HUES64 (cell line): ENCODE data around the gene KIAA0232.
A peak's percentile ranks its signal among the peaks of the same experiment; 100 is the strongest.

ENCODE experiments used
- H3K27ac ChIP-seq: 2 replicates; pipeline ENCODE4 v1.7.0; 2013; ENCODE audit warnings: low read depth, low read length, inconsistent platforms
- H3K27me3 ChIP-seq: 2 replicates; pipeline ENCODE4 v1.6.1; 2013; ENCODE audit warnings: mild to moderate bottlenecking, low read length; ENCODE audit not compliant: insufficient read depth
- H3K36me3 ChIP-seq: 2 replicates; pipeline ENCODE4 v1.6.1; 2013; ENCODE audit warnings: mild to moderate bottlenecking, low read length; ENCODE audit not compliant: insufficient read depth
- H3K4me1 ChIP-seq: 2 replicates; pipeline ENCODE4 v1.6.1; 2013; ENCODE audit warnings: mild to moderate bottlenecking, low read length, moderate library complexity; ENCODE audit not compliant: insufficient read depth
- H3K4me3 ChIP-seq: 2 replicates; pipeline ENCODE4 v1.5.1; 2013; ENCODE audit warnings: mild to moderate bottlenecking, low read length, moderate library complexity
- H3K9ac ChIP-seq: 2 replicates; pipeline ENCODE4 v1.6.1; 2013; ENCODE audit warnings: mild to moderate bottlenecking, low read depth, low read length
- H3K9me3 ChIP-seq: 2 replicates; pipeline ENCODE4 v1.6.1; 2013; ENCODE audit warnings: low read depth, low read length; ENCODE audit not compliant: insufficient read depth
- WGBS: fragments of 150-250, 120-280 bp; methylation state at CpG from one replicate; pipeline ENCODE4 v1.1.7; 2013; ENCODE audit warnings: missing lambda C conversion rate; 5-methylcytosine and 5-hydroxymethylcytosine counted together

Gene KIAA0232

DNA sequence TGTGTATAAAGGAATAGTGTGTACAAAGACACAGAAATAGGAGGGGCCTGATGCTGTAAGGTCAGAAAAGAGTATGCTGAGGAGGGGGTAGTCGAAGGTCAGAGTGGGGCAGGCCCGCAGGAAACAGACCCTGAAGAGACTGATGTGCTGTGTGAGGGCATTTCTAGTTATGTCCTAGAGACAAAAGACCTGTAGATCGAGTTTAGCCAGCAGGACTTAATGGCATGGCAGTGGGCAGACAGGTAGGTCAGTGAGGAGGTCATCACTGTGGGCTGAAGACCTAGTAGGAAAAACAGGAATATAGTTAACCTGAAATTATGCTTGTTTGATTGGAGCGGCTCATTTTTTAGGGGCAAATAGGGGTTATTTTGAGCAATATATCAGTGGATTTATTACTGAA, 57.1 kb downstream of the KIAA0232 start:
- no peak overlapping the region for H3K9ac ChIP-seq
- peaks cover 5% of the 10 kb centered on the region; the same call in 1 of the 2 replicates for H3K9me3 ChIP-seq
- peaks cover 30% of the 10 kb centered on the region for H3K36me3 ChIP-seq
- H3K27ac ChIP-seq = no peak overlapping the region
- no peak overlapping the region for H3K4me3 ChIP-seq
- no peaks in the 10 kb centered on the region for H3K27me3 ChIP-seq
- peaks cover 14% of the 10 kb centered on the region for H3K4me1 ChIP-seq
- WGBS = 88% methylated on average over 4 of the region's 4 CpGs

- H3K27ac ChIP-seq = no peak overlapping the region
- no peak overlapping the region for H3K9ac ChIP-seq
- WGBS = 82% methylated on average over 5 of the region's 8 CpGs
Measured at GRCh38 chr4:6840062-6840976, 57.8 kb downstream of the KIAA0232 start.

DNA sequence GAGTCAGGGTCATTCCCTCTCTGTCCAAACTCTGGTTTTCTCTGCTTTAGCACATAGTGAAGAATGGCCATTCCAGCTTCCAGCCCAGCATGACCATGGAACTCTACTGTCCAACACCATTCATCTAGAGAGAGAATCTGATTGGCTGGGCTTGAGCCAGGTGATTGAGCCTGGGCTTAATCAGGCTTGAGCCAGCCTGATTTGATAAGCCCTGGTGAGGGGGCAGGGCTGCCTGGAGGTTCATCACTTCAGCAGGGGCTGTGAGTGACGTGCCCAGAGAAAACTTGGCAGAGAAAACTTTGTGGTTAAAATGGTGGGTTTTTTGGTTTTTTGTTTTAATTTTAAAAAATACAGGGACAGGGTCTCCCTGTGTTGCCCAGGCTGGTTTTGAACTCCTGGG, 62.5 kb downstream of the KIAA0232 start:
- no peak overlapping the region for H3K4me3 ChIP-seq
- no peak overlapping the region for H3K9ac ChIP-seq
- no peak overlapping the region for H3K27ac ChIP-seq
- no peaks in the 10 kb centered on the region for H3K27me3 ChIP-seq
- WGBS = 78% methylated on average over 1 of the region's 1 CpG
- H3K9me3 ChIP-seq = no peaks in the 10 kb centered on the region
- peaks cover 31% of the 10 kb centered on the region for H3K36me3 ChIP-seq
- H3K4me1 ChIP-seq = peaks cover 41% of the 10 kb centered on the region

More at GRCh38 chr4:6840062-6840976, 57.8 kb downstream of the KIAA0232 start:
- H3K27me3 ChIP-seq = no peaks in the 10 kb centered on the region
- peaks cover 28% of the 10 kb centered on the region for H3K36me3 ChIP-seq
- H3K4me1 ChIP-seq = peaks cover 14% of the 10 kb centered on the region
- H3K9me3 ChIP-seq = 0 out of 2 replicates have a peak, but pooled peaks cover under 1% of the 10 kb centered on the region
- no peak overlapping the region for H3K4me3 ChIP-seq

DNA sequence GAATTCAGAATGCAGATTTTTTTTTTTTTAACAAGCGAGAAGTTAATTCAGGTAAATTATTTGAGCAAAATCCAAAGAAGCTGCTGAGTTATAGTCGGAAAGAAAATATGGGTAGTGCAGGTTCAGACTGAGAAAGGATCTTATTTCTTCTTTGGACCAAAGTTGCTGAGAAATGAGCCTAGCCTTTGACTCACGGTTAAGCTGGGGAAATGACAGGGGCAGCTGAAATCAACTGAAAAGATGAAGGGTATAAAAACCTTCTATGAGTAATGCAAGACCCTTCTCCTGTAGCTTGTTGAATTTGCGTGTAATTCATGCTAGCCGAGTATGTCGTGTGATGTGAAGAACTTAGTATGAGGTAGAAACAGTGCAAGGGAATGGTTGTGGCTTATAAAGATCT, 63.0 kb downstream of the KIAA0232 start:
- 93% methylated on average over 6 of the region's 6 CpGs for WGBS
- H3K27ac ChIP-seq = no peak overlapping the region
- H3K4me1 ChIP-seq = peaks cover 36% of the 10 kb centered on the region
- no peaks in the 10 kb centered on the region for H3K9me3 ChIP-seq
- peaks cover 31% of the 10 kb centered on the region for H3K36me3 ChIP-seq
- no peaks in the 10 kb centered on the region for H3K27me3 ChIP-seq
- H3K9ac ChIP-seq = no peak overlapping the region
- no peak overlapping the region for H3K4me3 ChIP-seq

GRCh38 chr4:6847178-6847577, 64.7 kb downstream of the KIAA0232 start:
- peaks cover 35% of the 10 kb centered on the region for H3K36me3 ChIP-seq
- H3K9ac ChIP-seq = no peak overlapping the region
- H3K9me3 ChIP-seq = peaks cover 6% of the 10 kb centered on the region; the same call in 1 of the 2 replicates
- peaks cover 36% of the 10 kb centered on the region for H3K4me1 ChIP-seq
- 46% methylated on average over 2 of the region's 2 CpGs for WGBS
- H3K27me3 ChIP-seq = no peaks in the 10 kb centered on the region
- H3K4me3 ChIP-seq = peak overlapping the region; percentile 9; the same call in 1 of the 2 replicates
- peak overlapping the region; percentile 46; the same call in 1 of the 2 replicates for H3K27ac ChIP-seq

DNA sequence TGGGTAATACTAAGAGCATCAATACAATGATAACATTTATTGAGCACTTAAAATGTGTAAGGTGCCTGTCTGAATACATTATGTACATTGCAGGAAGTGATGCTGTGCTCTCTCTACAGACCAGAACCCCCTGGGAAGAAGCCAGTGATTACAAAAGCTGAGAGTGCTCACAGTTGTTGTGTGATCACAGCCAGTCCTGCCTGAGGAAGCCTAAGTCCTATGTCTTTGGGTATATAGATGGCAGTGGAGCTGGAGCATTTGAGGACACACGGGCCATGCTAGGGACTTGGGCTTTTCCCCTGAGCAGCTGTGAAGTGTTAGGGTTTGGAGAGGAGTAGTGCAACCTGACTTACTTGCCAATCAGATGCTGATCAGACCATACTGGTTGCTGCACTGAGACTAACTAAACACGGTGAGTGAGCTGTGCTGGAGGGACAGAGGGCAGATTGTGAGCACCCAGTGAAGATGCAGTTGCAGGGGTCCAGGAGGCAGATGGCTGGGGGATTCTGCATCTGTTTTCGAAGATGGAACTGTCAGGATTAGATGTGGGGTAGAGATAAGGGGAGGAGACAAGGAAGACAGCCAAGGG, 66.3 kb downstream of the KIAA0232 start:
- Histone ChIP-seq H3K4me3 (no peak overlapping the region), H3K9ac (no peak overlapping the region), H3K4me1 (peaks cover 36% of the 10 kb centered on the region), H3K27ac (no peak overlapping the region), H3K27me3 (no peaks in the 10 kb centered on the region), H3K36me3 (peaks cover 33% of the 10 kb centered on the region), H3K9me3 (peaks cover 14% of the 10 kb centered on the region)
- 80% methylated on average over 3 of the region's 3 CpGs for WGBS

DNA sequence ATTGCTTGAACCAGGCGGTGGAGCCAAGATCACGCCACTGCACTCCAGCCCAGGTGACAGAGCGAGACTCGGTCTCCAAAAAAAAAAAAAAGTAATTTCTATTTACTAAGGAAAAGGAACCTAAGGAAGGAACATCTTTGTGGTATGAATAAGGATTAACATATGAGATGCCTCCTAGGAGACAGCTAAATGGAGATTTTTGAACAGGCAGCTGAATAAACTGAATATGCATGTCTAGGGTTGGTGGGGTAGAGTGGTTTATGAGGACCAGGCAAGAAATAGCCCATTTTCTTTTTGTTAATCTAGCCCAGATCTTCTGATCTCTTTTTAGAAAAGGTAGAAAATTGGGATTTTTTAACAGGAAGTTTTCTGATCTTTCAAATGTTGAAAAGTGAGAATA, 67.2 kb downstream of the KIAA0232 start:
- Histone ChIP-seq H3K27me3 (no peaks in the 10 kb centered on the region), H3K4me1 (peaks cover 36% of the 10 kb centered on the region), H3K4me3 (no peak overlapping the region), H3K27ac (no peak overlapping the region), H3K36me3 (peaks cover 26% of the 10 kb centered on the region), H3K9me3 (peaks cover 14% of the 10 kb centered on the region), H3K9ac (no peak overlapping the region)
- 100% methylated on average over 2 of the region's 4 CpGs for WGBS

GRCh38 chr4:6851431-6851830, 68.9 kb downstream of the KIAA0232 start:
- Histone ChIP-seq H3K9ac (no peak overlapping the region), H3K36me3 (peaks cover 23% of the 10 kb centered on the region)
- WGBS = 93% methylated on average over 5 of the region's 5 CpGs

DNA sequence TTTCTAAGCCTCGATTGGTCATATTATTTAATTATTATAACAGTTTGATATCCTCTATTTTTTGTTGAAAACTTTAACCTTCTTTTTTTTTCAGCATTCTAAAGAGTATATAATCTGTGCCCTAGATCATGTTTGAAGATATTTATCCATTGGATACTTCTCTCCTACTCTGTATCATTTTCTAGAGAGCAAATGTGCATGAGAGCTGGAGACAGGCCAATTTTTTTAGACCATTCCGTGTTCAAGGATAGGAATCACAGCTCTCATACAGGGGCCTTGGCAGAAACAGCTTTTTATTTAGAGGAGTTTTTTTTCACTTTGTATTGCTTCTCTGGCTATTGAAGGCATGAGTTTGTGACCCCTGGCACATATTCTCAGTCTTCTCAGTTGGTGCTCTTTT, 69.4 kb downstream of the KIAA0232 start:
- Histone ChIP-seq H3K36me3 (peaks cover 29% of the 10 kb centered on the region), H3K4me1 (peaks cover 21% of the 10 kb centered on the region)
- WGBS = 93% methylated on average over 1 of the region's 2 CpGs

More at GRCh38 chr4:6851431-6851830, 68.9 kb downstream of the KIAA0232 start:
- Histone ChIP-seq H3K4me3 (no peak overlapping the region), H3K9me3 (peaks cover 14% of the 10 kb centered on the region), H3K27me3 (no peaks in the 10 kb centered on the region), H3K27ac (no peak overlapping the region), H3K4me1 (peaks cover 26% of the 10 kb centered on the region)

GRCh38 chr4:6852582-6852981, 70.1 kb downstream of the KIAA0232 start:
- H3K36me3 ChIP-seq = peaks cover 35% of the 10 kb centered on the region
- no peaks in the 10 kb centered on the region for H3K27me3 ChIP-seq
- H3K4me1 ChIP-seq = peaks cover 15% of the 10 kb centered on the region
- 9% methylated on average over 1 of the region's 1 CpG for WGBS
- H3K9me3 ChIP-seq = peaks cover 14% of the 10 kb centered on the region
- H3K27ac ChIP-seq = no peak overlapping the region
- no peak overlapping the region for H3K9ac ChIP-seq
- no peak overlapping the region for H3K4me3 ChIP-seq

More for the DNA sequence above, 69.4 kb downstream of the KIAA0232 start:
- H3K4me3 ChIP-seq = no peak overlapping the region
- H3K9me3 ChIP-seq = peaks cover 14% of the 10 kb centered on the region
- no peak overlapping the region for H3K27ac ChIP-seq
- H3K9ac ChIP-seq = no peak overlapping the region
- no peaks in the 10 kb centered on the region for H3K27me3 ChIP-seq

- Histone ChIP-seq H3K4me1 (peaks cover 4% of the 10 kb centered on the region; the same call in 1 of the 2 replicates), H3K36me3 (peaks cover 46% of the 10 kb centered on the region), H3K9ac (no peak overlapping the region), H3K4me3 (no peak overlapping the region), H3K27me3 (no peaks in the 10 kb centered on the region), H3K27ac (no peak overlapping the region), H3K9me3 (peaks cover 14% of the 10 kb centered on the region)
- 89% methylated on average over 7 of the region's 7 CpGs for WGBS
Measured at GRCh38 chr4:6854098-6854744, 71.7 kb downstream of the KIAA0232 start.
